Natural killer cell (primary cell): Measurements from ENCODE around the gene REEP5. TPM values are rescaled to one million over a fixed set of nuclear protein-coding genes. Genes with fewer than 3 reads are reported as not detected.
A peak's percentile ranks its signal among the peaks of the same experiment; 100 is the strongest.

Source experiments
- ATAC-seq, 3 donors: fragments of 150-1000 bp in 2 of 3; fragments of 200-7000 bp in 1 of 3; cut with Tn5 transposase; 1 replicate in 1 of 3; 2 replicates in 2 of 3; pipeline ENCODE4 v1.10.0; 2021; ENCODE audit warnings: mild to moderate bottlenecking in 2 of 3, moderate library complexity in 2 of 3
- DNase-seq, 2 donors: peaks; one replicate each; pipeline versions ENCODE4 v3.0.0 to v3.0.0-alpha.2; 2013 to 2021; ENCODE audit warnings: mixed read lengths in 1 of 2
- H3K27ac ChIP-seq: one replicate; pipeline ENCODE4 v1.5.1; 2013; ENCODE audit warnings: mild to moderate bottlenecking, low read length
- H3K27me3 ChIP-seq: one replicate; pipeline ENCODE4 v1.6.1; 2013; ENCODE audit warnings: low read length; ENCODE audit not compliant: control insufficient read depth, insufficient read depth
- H3K36me3 ChIP-seq: one replicate; pipeline ENCODE4 v1.6.1; 2013; ENCODE audit warnings: low read length; ENCODE audit not compliant: control insufficient read depth, insufficient read depth
- H3K4me1 ChIP-seq: one replicate; pipeline ENCODE4 v1.6.1; 2013; ENCODE audit warnings: low read length; ENCODE audit not compliant: control insufficient read depth, insufficient read depth
- H3K4me3 ChIP-seq: one replicate; pipeline ENCODE4 v1.5.1; 2013; ENCODE audit warnings: low read length
- H3K9me3 ChIP-seq: one replicate; pipeline ENCODE4 v1.6.1; 2013; ENCODE audit warnings: low read length; ENCODE audit not compliant: control insufficient read depth, insufficient read depth
- H3K27ac Mint-ChIP-seq, 2 donors: one replicate each; pipeline ENCODE4 v1.8.0; 2022; ENCODE audit warnings: mild to moderate bottlenecking in 2 of 2, mixed read lengths in 2 of 2, moderate library complexity in 1 of 2
- H3K27me3 Mint-ChIP-seq, 2 donors: one replicate each; pipeline ENCODE4 v1.8.0; 2022; ENCODE audit warnings: low read depth in 2 of 2, mixed read lengths in 2 of 2
- H3K36me3 Mint-ChIP-seq: one replicate; pipeline ENCODE4 v1.8.0; 2022; ENCODE audit warnings: mixed read lengths
- H3K4me1 Mint-ChIP-seq, 2 donors: one replicate each; pipeline ENCODE4 v1.8.0; 2022; ENCODE audit warnings: mixed read lengths in 2 of 2
- H3K4me3 Mint-ChIP-seq: one replicate; pipeline ENCODE4 v1.8.0; 2022; ENCODE audit warnings: mild to moderate bottlenecking, moderate library complexity, mixed read lengths
- H3K9me3 Mint-ChIP-seq, 2 donors: one replicate each; pipeline ENCODE4 v1.8.0; 2022; ENCODE audit warnings: mixed read lengths in 2 of 2
- CTCF ChIP-seq: fragments of 200-600 bp; IDR thresholded peaks from one replicate; pipeline ENCODE4 v1.8.0; 2022; ENCODE audit warnings: antibody characterized with exemption
- WGBS: methylation state at CpG from one replicate; pipeline ENCODE4 v1.1.7; 2013; ENCODE audit warnings: missing lambda C conversion rate; ENCODE audit not compliant: insufficient coverage; 5-methylcytosine and 5-hydroxymethylcytosine counted together
- intact Hi-C: fragments of 100-400 bp; cut with micrococcal nuclease; formaldehyde crosslinking; loops from one replicate; pipeline ENCODE4 v1.14.2; 2022
- total RNA-seq, 4 donors: library from RNA; stranded (reverse); fragments of 120-200 nt in 1 of 4; gene quantifications; one replicate each; pipeline versions ENCODE4 v1.2.3 to v1.2.4, GENCODE V29; 2013 to 2022

Gene REEP5
- total RNA-seq, 3 donors from 2014 or later (not counting 1 experiment from before 2014, with no cell fraction given) = 42.8 to 46.5 (median 46.5) TPM

- Mint-ChIP-seq H3K4me3 (no peak overlapping the region), H3K27ac (no peak overlapping the region), H3K36me3 (peaks cover 12% of the 10 kb centered on the region), H3K4me1 (peaks cover 0 to 15% of the 10 kb centered on the region in 2 donors), H3K27me3 (no peaks in the 10 kb centered on the region), H3K9me3 (no peaks in the 10 kb centered on the region)
- H3K36me3 ChIP-seq = peaks cover 43% of the 10 kb centered on the region
- DNase-seq (peak in 1 of 2 donors; percentile 27), ATAC-seq (no peak)
- TF ChIP-seq CTCF = no peak
- WGBS = 93% methylated on average over 3 of the region's 3 CpGs
- no peaks in the 10 kb centered on the region for H3K9me3 ChIP-seq
- H3K4me1 ChIP-seq = no peaks in the 10 kb centered on the region
- intact Hi-C loops = no loop called here
- no peak overlapping the region for H3K27ac ChIP-seq
- no peaks in the 10 kb centered on the region for H3K27me3 ChIP-seq
- no peak overlapping the region for H3K4me3 ChIP-seq
Measured at GRCh38 chr5:112869948-112870347, 52.1 kb downstream of the REEP5 start.

GRCh38 chr5:112867411-112867810 is 54.6 kb downstream of the REEP5 start:
- H3K27ac ChIP-seq = no peak overlapping the region
- 100% methylated on average over 5 of the region's 5 CpGs for WGBS
- Mint-ChIP-seq H3K27ac (peak overlapping the region in 1 of 2 donors; percentile 0), H3K9me3 (no peaks in the 10 kb centered on the region), H3K4me1 (peaks cover 14 to 34% of the 10 kb centered on the region in 2 donors), H3K4me3 (no peak overlapping the region), H3K36me3 (peaks cover 12% of the 10 kb centered on the region), H3K27me3 (no peaks in the 10 kb centered on the region)
- peaks cover 8% of the 10 kb centered on the region for H3K4me1 ChIP-seq
- intact Hi-C loops = no loop called here
- no peaks in the 10 kb centered on the region for H3K9me3 ChIP-seq
- H3K4me3 ChIP-seq = no peak overlapping the region
- no peak for TF ChIP-seq CTCF
- no peaks in the 10 kb centered on the region for H3K27me3 ChIP-seq
- H3K36me3 ChIP-seq = peaks cover 59% of the 10 kb centered on the region
- no peak for ATAC-seq
- no peak for DNase-seq

GRCh38 chr5:112866739-112867138 is 55.3 kb downstream of the REEP5 start:
- intact Hi-C loops = no loop called here
- H3K27me3 Mint-ChIP-seq = no peaks in the 10 kb centered on the region
- no peak overlapping the region for H3K4me3 ChIP-seq
- peak overlapping the region in 1 of 2 donors; percentile 0 for H3K27ac Mint-ChIP-seq
- no peaks in the 10 kb centered on the region for H3K27me3 ChIP-seq
- no peak for TF ChIP-seq CTCF
- H3K4me1 ChIP-seq = peaks cover 14% of the 10 kb centered on the region
- H3K27ac ChIP-seq = no peak overlapping the region
- no peaks in the 10 kb centered on the region for H3K9me3 Mint-ChIP-seq
- H3K4me1 Mint-ChIP-seq = peaks cover 17 to 41% of the 10 kb centered on the region in 2 donors
- H3K36me3 Mint-ChIP-seq = peaks cover 12% of the 10 kb centered on the region
- ATAC-seq = no peak
- WGBS = 86% methylated on average over 2 of the region's 2 CpGs
- DNase-seq = no peak
- no peaks in the 10 kb centered on the region for H3K9me3 ChIP-seq
- H3K36me3 ChIP-seq = peaks cover 56% of the 10 kb centered on the region
- H3K4me3 Mint-ChIP-seq = no peak overlapping the region

- H3K4me1 ChIP-seq = peaks cover 25% of the 10 kb centered on the region
- peaks cover 24 to 51% of the 10 kb centered on the region in 2 donors for H3K4me1 Mint-ChIP-seq
- intact Hi-C loops = no loop called here
Measured at GRCh38 chr5:112865128-112865527, 56.9 kb downstream of the REEP5 start.

More at GRCh38 chr5:112865128-112865527, 56.9 kb downstream of the REEP5 start:
- Histone ChIP-seq H3K36me3 (peaks cover 48% of the 10 kb centered on the region), H3K27me3 (no peaks in the 10 kb centered on the region), H3K9me3 (no peaks in the 10 kb centered on the region), H3K27ac (no peak overlapping the region), H3K4me3 (no peak overlapping the region)
- H3K36me3 Mint-ChIP-seq = peaks cover 12% of the 10 kb centered on the region
- no peaks in the 10 kb centered on the region for H3K27me3 Mint-ChIP-seq
- no peaks in the 10 kb centered on the region for H3K9me3 Mint-ChIP-seq
- ATAC-seq = no peak
- no peak overlapping the region for H3K4me3 Mint-ChIP-seq
- WGBS = 100% methylated on average over 3 of the region's 3 CpGs
- no peak for DNase-seq
- H3K27ac Mint-ChIP-seq = no peak overlapping the region
- TF ChIP-seq CTCF = no peak
